HG02884 (cell line): ENCODE measurements around the gene DCAF8.

Source experiments
- ATAC-seq: cut with Tn5 transposase; IDR thresholded peaks from one replicate; pipeline ENCODE4 v1.9.1; 2021; ENCODE audit warnings: mild to moderate bottlenecking, moderate library complexity; ENCODE audit not compliant: unreplicated experiment

DCAF8 gene

GRCh38 chr1:160264795-160265307, 2.5 kb upstream of the DCAF8 start:
- no peak for ATAC-seq

- no peak for ATAC-seq
These were observed 825 bp downstream of the DCAF8 start for GRCh38 chr1:160261556-160261892.

GRCh38 chr1:160260406-160261382, 1.7 kb downstream of the DCAF8 start:
- ATAC-seq: no peak

GRCh38 chr1:160258177-160258798, 4.1 kb downstream of the DCAF8 start:
- ATAC-seq: no peak

GRCh38 chr1:160257411-160258015, 4.8 kb downstream of the DCAF8 start:
- ATAC-seq: no peak

GRCh38 chr1:160256396-160257046, 5.8 kb downstream of the DCAF8 start:
- ATAC-seq: no peak

GRCh38 chr1:160255781-160256300, 6.5 kb downstream of the DCAF8 start:
- no peak for ATAC-seq

GRCh38 chr1:160251687-160252526, 10.4 kb downstream of the DCAF8 start:
- no peak for ATAC-seq

- ATAC-seq: no peak
These were observed 11.3 kb downstream of the DCAF8 start for GRCh38 chr1:160251011-160251410.

- ATAC-seq: no peak
These were observed 15.3 kb downstream of the DCAF8 start for GRCh38 chr1:160247053-160247452.

- ATAC-seq: no peak
These were observed 16.9 kb downstream of the DCAF8 start for GRCh38 chr1:160245434-160245833.

- no peak for ATAC-seq
These were observed 18.1 kb downstream of the DCAF8 start for GRCh38 chr1:160244209-160244608.

- ATAC-seq: no peak
These were observed 18.6 kb downstream of the DCAF8 start for GRCh38 chr1:160243767-160244166.

- no peak for ATAC-seq
These were observed 22.6 kb downstream of the DCAF8 start for GRCh38 chr1:160239582-160240299.

GRCh38 chr1:160238408-160238807, 23.9 kb downstream of the DCAF8 start:
- no peak for ATAC-seq

GRCh38 chr1:160237558-160237957, 24.8 kb downstream of the DCAF8 start:
- no peak for ATAC-seq

GRCh38 chr1:160236806-160237205, 25.5 kb downstream of the DCAF8 start:
- no peak for ATAC-seq

- ATAC-seq: no peak
These were observed 29.4 kb downstream of the DCAF8 start for GRCh38 chr1:160232911-160233310.

- no peak for ATAC-seq
These were observed 33.9 kb downstream of the DCAF8 start for GRCh38 chr1:160228431-160228830.
